ENCODE data around the gene DENND1B. TPM values are rescaled to one million over a fixed set of nuclear protein-coding genes. Genes with fewer than 3 reads are reported as not detected.

Gene DENND1B
- 10 to 100 TPM; 22.5 to 27.9 TPM for total RNA-seq

GRCh38 chr1:197775282-197776262 is at the start of gene DENND1B:
Gene DENND1B (minus strand): TSS chr1:197775480. CDS start chr1:197775155, 325 bp downstream.
- Mint-ChIP-seq H3K27me3 (ENCODE audit: low read depth) (no peaks in the 10 kb centered on the region), H3K4me3 (peak within 1 kb of the TSS; percentile 89), H3K4me1 (ENCODE audit: low read depth) (peaks cover 65% of the 10 kb centered on the region), H3K36me3 (ENCODE audit: low read depth) (peaks cover 27% of the 10 kb centered on the region), H3K9me3 (ENCODE audit: insufficient read depth) (peaks cover 4% of the 10 kb centered on the region), H3K27ac (peak within 1 kb of the TSS; percentile 99)
- POLR2A ChIA-PET: interaction anchor here (0.6 to 2.8 kb wide), 9 partner anchors 9 to 175 kb away, joined by 3 to 11 read pairs (median 3); no protein-coding TSS in a partner anchor
- DNase-seq (peak; percentile 90), ATAC-seq (peak; percentile 65)
- CTCF ChIA-PET: interaction anchor here (1.4 to 2.4 kb wide), 5 partner anchors 12 to 383 kb away, joined by 3 to 11 read pairs (median 5); partner anchors contain the start of gene LHX9

- no peaks in the 10 kb centered on the region for H3K27me3 Mint-ChIP-seq (ENCODE audit: low read depth)
- CTCF ChIA-PET: interaction anchor here (0.8 kb wide), 1 partner anchor 8 kb away, joined by 3 read pairs; no protein-coding TSS in a partner anchor
- no peak overlapping the region for H3K4me3 Mint-ChIP-seq
- ATAC-seq (no peak), DNase-seq (no peak)
- no peaks in the 10 kb centered on the region for H3K9me3 Mint-ChIP-seq (ENCODE audit: insufficient read depth)
- no peak overlapping the region for H3K27ac Mint-ChIP-seq
- H3K4me1 Mint-ChIP-seq (ENCODE audit: low read depth): no peaks in the 10 kb centered on the region
- POLR2A ChIA-PET: interaction anchor here (0.7 kb wide), 1 partner anchor 131 kb away, joined by 3 read pairs; no protein-coding TSS in a partner anchor
- no peaks in the 10 kb centered on the region for H3K36me3 Mint-ChIP-seq (ENCODE audit: low read depth)
Observed at GRCh38 chr1:197814306-197814705, 39.0 kb upstream of the DENND1B start.

GRCh38 chr1:197813741-197814140 is 38.5 kb upstream of the DENND1B start:
- H3K27me3 Mint-ChIP-seq (ENCODE audit: low read depth): no peaks in the 10 kb centered on the region

GRCh38 chr1:197811769-197812168 is 36.5 kb upstream of the DENND1B start:
- Mint-ChIP-seq H3K4me1 (ENCODE audit: low read depth) (peaks cover 6% of the 10 kb centered on the region), H3K27me3 (ENCODE audit: low read depth) (no peaks in the 10 kb centered on the region), H3K27ac (no peak overlapping the region), H3K9me3 (ENCODE audit: insufficient read depth) (no peaks in the 10 kb centered on the region), H3K4me3 (no peak overlapping the region), H3K36me3 (ENCODE audit: low read depth) (no peaks in the 10 kb centered on the region)
- ChIA-PET CTCF (no interaction called here), POLR2A (no interaction called here)
- DNase-seq: no peak
- ATAC-seq: no peak

More at GRCh38 chr1:197813741-197814140, 38.5 kb upstream of the DENND1B start:
- H3K27ac Mint-ChIP-seq: no peak overlapping the region
- no peak overlapping the region for H3K4me3 Mint-ChIP-seq
- CTCF ChIA-PET: interaction anchor here (0.8 kb wide), 1 partner anchor 9 kb away, joined by 3 read pairs; no protein-coding TSS in a partner anchor
- no peaks in the 10 kb centered on the region for H3K9me3 Mint-ChIP-seq (ENCODE audit: insufficient read depth)
- no peaks in the 10 kb centered on the region for H3K36me3 Mint-ChIP-seq (ENCODE audit: low read depth)
- POLR2A ChIA-PET: interaction anchor here (0.7 kb wide), 1 partner anchor 132 kb away, joined by 3 read pairs; no protein-coding TSS in a partner anchor
- H3K4me1 Mint-ChIP-seq (ENCODE audit: low read depth): no peaks in the 10 kb centered on the region
- ATAC-seq (no peak), DNase-seq (no peak)

- no peak for ATAC-seq
- Mint-ChIP-seq H3K9me3 (ENCODE audit: insufficient read depth) (no peaks in the 10 kb centered on the region), H3K4me3 (no peak overlapping the region), H3K36me3 (ENCODE audit: low read depth) (no peaks in the 10 kb centered on the region), H3K4me1 (ENCODE audit: low read depth) (peaks cover 11% of the 10 kb centered on the region), H3K27me3 (ENCODE audit: low read depth) (no peaks in the 10 kb centered on the region), H3K27ac (no peak overlapping the region)
- ChIA-PET CTCF (no interaction called here), POLR2A (no interaction called here)
- DNase-seq: no peak
Observed at GRCh38 chr1:197810812-197811211, 35.5 kb upstream of the DENND1B start.

GRCh38 chr1:197808880-197809279 is 33.6 kb upstream of the DENND1B start:
- ChIA-PET CTCF (interaction anchor here (0.6 to 1.1 kb wide), 2 partner anchors 31 to 35 kb away, joined by 3 read pairs; no protein-coding TSS in a partner anchor), POLR2A (no interaction called here)
- no peak overlapping the region for H3K4me3 Mint-ChIP-seq
- no peak for DNase-seq
- no peaks in the 10 kb centered on the region for H3K9me3 Mint-ChIP-seq (ENCODE audit: insufficient read depth)
- no peaks in the 10 kb centered on the region for H3K36me3 Mint-ChIP-seq (ENCODE audit: low read depth)
- ATAC-seq: no peak
- H3K27me3 Mint-ChIP-seq (ENCODE audit: low read depth): no peaks in the 10 kb centered on the region
- no peak overlapping the region for H3K27ac Mint-ChIP-seq
- peaks cover 11% of the 10 kb centered on the region for H3K4me1 Mint-ChIP-seq (ENCODE audit: low read depth)

GRCh38 chr1:197807739-197808453 is 32.6 kb upstream of the DENND1B start:
- no peak overlapping the region for H3K27ac Mint-ChIP-seq
- H3K4me3 Mint-ChIP-seq: no peak overlapping the region
- H3K4me1 Mint-ChIP-seq (ENCODE audit: low read depth): peaks cover 11% of the 10 kb centered on the region
- H3K27me3 Mint-ChIP-seq (ENCODE audit: low read depth): no peaks in the 10 kb centered on the region
- H3K9me3 Mint-ChIP-seq (ENCODE audit: insufficient read depth): no peaks in the 10 kb centered on the region
- DNase-seq (no peak), ATAC-seq (no peak)
- POLR2A ChIA-PET: interaction anchor here (1.0 kb wide), 1 partner anchor 10 kb away, joined by 3 read pairs; no protein-coding TSS in a partner anchor
- CTCF ChIA-PET: interaction anchor here (0.6 to 0.7 kb wide), 2 partner anchors 34 to 61 kb away, joined by 3 read pairs; no protein-coding TSS in a partner anchor
- no peaks in the 10 kb centered on the region for H3K36me3 Mint-ChIP-seq (ENCODE audit: low read depth)

- ATAC-seq (no peak), DNase-seq (no peak)
- Mint-ChIP-seq H3K27ac (no peak overlapping the region), H3K36me3 (ENCODE audit: low read depth) (no peaks in the 10 kb centered on the region), H3K9me3 (ENCODE audit: insufficient read depth) (peaks cover under 1% of the 10 kb centered on the region), H3K4me3 (no peak overlapping the region), H3K4me1 (ENCODE audit: low read depth) (peaks cover 11% of the 10 kb centered on the region), H3K27me3 (ENCODE audit: low read depth) (no peaks in the 10 kb centered on the region)
- CTCF ChIA-PET: interaction anchor here (0.7 to 0.9 kb wide), 2 partner anchors 23 to 61 kb away, joined by 3 read pairs; no protein-coding TSS in a partner anchor
- POLR2A ChIA-PET: interaction anchor here (1.0 kb wide), 1 partner anchor 10 kb away, joined by 3 read pairs; no protein-coding TSS in a partner anchor
Observed at GRCh38 chr1:197807216-197807615, 31.9 kb upstream of the DENND1B start.

GRCh38 chr1:197806718-197807117 is 31.4 kb upstream of the DENND1B start:
- ChIA-PET POLR2A (no interaction called here), CTCF (interaction anchor here (0.7 to 0.9 kb wide), 2 partner anchors 23 to 62 kb away, joined by 3 read pairs; no protein-coding TSS in a partner anchor)
- no peak overlapping the region for H3K27ac Mint-ChIP-seq

GRCh38 chr1:197801684-197802083 is 26.4 kb upstream of the DENND1B start:
- H3K27ac Mint-ChIP-seq: no peak overlapping the region
- no peak overlapping the region for H3K4me3 Mint-ChIP-seq
- ChIA-PET CTCF (no interaction called here), POLR2A (interaction anchor here (0.6 kb wide), 1 partner anchor 407 kb away, joined by 3 read pairs; no protein-coding TSS in a partner anchor)
- peaks cover 9% of the 10 kb centered on the region for H3K36me3 Mint-ChIP-seq (ENCODE audit: low read depth)
- DNase-seq: no peak
- H3K4me1 Mint-ChIP-seq (ENCODE audit: low read depth): peaks cover 4% of the 10 kb centered on the region
- ATAC-seq: no peak
- H3K9me3 Mint-ChIP-seq (ENCODE audit: insufficient read depth): peaks cover 31% of the 10 kb centered on the region
- no peaks in the 10 kb centered on the region for H3K27me3 Mint-ChIP-seq (ENCODE audit: low read depth)

More at GRCh38 chr1:197806718-197807117, 31.4 kb upstream of the DENND1B start:
- no peaks in the 10 kb centered on the region for H3K27me3 Mint-ChIP-seq (ENCODE audit: low read depth)
- no peak for DNase-seq
- peaks cover 5% of the 10 kb centered on the region for H3K9me3 Mint-ChIP-seq (ENCODE audit: insufficient read depth)
- no peak for ATAC-seq
- no peak overlapping the region for H3K4me3 Mint-ChIP-seq
- H3K4me1 Mint-ChIP-seq (ENCODE audit: low read depth): peaks cover 11% of the 10 kb centered on the region
- no peaks in the 10 kb centered on the region for H3K36me3 Mint-ChIP-seq (ENCODE audit: low read depth)

- ChIA-PET POLR2A (interaction anchor here (0.6 kb wide), 1 partner anchor 407 kb away, joined by 3 read pairs; no protein-coding TSS in a partner anchor), CTCF (no interaction called here)
- no peak overlapping the region for H3K4me3 Mint-ChIP-seq
- no peak overlapping the region for H3K27ac Mint-ChIP-seq
- H3K27me3 Mint-ChIP-seq (ENCODE audit: low read depth): no peaks in the 10 kb centered on the region
- H3K4me1 Mint-ChIP-seq (ENCODE audit: low read depth): no peaks in the 10 kb centered on the region
- H3K9me3 Mint-ChIP-seq (ENCODE audit: insufficient read depth): peaks cover 37% of the 10 kb centered on the region
- H3K36me3 Mint-ChIP-seq (ENCODE audit: low read depth): peaks cover 12% of the 10 kb centered on the region
- no peak for ATAC-seq
- DNase-seq: no peak
Observed at GRCh38 chr1:197801111-197801482, 25.8 kb upstream of the DENND1B start.

Data from activated CD8-positive, alpha-beta T cell treated with anti-CD3 and anti-CD28 coated beads, Interleukin-2, amount 10 ng/mL, durations not matched to agents 7 days and 5 days (primary cell).